GM12874 (cell line): Measurements from ENCODE around the gene PUDP.

Source experiments
- TF ChIP-seq, protein P1 (sequence below): IDR thresholded peaks from 2 replicates; pipeline ENCODE4 v1.5.1; 2011; ENCODE audit warnings: low read depth, mild to moderate bottlenecking, control low read depth, low read length, moderate library complexity; ENCODE audit not compliant: insufficient read depth

Gene PUDP

DNA sequence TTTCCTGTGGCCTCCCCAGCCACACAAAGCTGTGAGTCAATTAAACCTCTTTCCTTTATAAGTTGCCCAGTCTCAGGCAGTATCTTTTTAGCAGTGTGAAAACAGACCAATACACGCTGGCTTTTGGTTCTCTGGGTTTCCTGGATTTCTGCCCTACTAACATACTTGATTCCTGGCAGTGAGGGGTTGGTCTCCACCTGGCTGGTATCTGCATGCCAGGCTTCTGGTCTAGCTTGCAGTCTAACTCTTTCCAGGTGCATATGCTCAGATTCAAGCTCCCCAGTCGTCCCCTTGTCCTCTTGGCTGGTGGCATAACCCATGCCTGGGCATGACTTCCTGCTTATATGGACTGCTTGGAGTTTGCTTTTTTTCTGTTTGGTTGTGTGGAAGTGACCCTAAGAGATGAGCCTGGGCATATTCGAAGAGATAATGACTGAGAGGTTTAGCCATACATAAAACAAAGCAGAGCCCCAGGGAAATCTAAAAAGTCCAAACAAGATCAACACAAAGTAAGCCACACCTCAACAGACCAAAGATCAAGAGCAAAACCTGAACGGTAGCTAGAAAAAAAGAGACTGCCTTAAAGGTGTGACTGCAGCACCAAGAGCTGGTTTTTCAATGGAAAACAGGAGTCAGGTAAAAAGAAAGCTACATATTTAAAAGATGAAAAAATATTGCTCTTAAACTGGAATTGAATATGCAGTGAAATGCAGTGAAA, 102.6 kb downstream of the PUDP start:
- TF ChIP-seq, protein P1, sequence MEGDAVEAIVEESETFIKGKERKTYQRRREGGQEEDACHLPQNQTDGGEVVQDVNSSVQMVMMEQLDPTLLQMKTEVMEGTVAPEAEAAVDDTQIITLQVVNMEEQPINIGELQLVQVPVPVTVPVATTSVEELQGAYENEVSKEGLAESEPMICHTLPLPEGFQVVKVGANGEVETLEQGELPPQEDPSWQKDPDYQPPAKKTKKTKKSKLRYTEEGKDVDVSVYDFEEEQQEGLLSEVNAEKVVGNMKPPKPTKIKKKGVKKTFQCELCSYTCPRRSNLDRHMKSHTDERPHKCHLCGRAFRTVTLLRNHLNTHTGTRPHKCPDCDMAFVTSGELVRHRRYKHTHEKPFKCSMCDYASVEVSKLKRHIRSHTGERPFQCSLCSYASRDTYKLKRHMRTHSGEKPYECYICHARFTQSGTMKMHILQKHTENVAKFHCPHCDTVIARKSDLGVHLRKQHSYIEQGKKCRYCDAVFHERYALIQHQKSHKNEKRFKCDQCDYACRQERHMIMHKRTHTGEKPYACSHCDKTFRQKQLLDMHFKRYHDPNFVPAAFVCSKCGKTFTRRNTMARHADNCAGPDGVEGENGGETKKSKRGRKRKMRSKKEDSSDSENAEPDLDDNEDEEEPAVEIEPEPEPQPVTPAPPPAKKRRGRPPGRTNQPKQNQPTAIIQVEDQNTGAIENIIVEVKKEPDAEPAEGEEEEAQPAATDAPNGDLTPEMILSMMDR, result no peak

DNA sequence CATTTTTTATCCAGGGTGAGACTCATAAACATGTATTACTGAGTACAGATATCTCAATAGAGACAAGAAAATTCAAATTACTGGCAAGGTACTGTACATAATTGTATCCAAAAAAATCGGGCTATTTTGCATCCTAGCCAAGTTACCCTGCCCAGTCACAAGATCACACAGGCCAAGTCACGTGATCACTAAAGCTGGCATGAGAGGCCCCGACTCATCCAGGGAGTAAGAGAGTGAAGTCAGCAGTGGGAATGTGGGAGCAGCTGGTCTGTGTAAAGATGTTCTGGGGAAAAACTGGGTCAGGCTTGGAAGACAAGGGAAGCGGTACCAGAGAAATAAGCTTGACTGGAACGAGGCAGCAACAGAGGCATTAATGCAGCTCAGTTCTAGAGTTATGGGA, 119.7 kb downstream of the PUDP start:
- TF ChIP-seq, protein P1, result no peak

DNA sequence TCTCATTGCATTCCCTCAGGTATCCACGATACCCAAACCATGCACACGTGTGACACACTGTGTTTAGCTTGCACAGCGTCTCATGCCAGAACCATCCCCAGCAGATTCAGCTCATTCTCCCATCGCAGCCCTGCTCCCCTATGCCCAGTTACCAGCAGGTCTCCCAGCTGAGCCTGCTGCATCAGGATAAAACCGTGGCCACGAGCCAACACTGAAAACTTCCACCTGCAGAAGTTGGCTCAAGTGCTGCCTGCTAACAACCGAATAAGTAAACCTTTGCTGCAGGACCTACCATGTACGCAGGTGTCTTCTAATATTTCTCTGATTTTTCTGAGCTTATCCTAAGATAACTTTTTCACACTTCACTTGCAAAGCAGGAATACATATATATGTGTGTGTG, 120.9 kb downstream of the PUDP start:
- TF ChIP-seq, protein P1, result no peak

DNA sequence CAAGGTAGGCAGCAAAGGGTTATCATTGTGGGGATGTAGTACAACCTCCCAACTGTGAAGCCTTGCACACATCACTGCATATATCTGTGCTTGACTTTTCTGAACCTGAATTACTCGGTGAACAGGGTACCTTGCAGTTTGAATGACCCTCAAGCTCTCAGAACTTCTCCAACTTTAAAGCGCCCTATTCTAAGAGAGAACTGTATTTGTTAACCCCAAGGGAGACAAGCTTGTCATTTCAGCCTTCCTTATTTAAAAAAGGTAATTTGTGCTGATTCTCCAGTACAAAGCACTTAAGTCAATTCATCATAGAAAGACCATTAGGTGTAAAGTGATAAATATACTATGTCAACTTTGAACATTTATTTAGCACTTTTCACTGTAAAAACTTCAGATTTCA, 122.5 kb downstream of the PUDP start:
- TF ChIP-seq, protein P1, result no peak

DNA sequence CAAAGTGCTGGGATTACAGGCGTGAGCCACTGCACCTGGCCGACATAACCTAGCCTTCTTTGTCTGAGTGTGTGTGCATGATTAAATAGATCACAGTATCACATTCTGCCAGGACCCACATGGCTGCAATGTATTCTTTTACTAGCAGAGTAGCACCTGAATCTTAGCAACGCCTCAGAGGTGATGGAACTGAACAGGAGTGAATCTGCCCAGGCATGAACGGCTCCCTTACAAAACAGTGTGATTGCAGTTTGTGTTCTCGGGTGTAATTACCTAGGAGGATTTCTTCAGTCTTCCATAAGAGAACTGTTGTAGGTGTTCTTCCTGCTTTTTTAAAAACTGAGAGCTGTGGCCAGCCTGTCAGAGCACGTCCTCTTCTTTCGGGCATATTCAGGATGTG, 123.1 kb downstream of the PUDP start:
- TF ChIP-seq, protein P1, result no peak

DNA sequence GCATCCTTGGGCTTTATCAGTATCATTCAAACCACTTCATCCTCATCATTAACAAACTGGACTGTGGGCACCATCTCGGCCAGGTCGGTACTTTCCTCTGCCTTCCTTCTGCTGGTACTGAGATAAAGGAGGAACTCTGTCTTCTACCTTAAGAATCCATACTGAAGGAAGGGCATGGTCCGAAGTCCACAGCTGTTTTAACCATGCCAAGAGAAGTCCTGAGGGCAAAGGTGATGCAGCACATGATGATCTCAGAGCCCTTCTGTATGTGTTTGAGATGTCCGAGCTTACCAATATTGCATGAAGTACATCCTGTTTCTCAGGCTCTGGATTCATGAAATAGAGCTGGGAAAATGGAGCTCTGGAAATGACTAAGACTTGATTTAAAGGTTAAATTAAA, 126.0 kb downstream of the PUDP start:
- TF ChIP-seq, protein P1, result no peak

DNA sequence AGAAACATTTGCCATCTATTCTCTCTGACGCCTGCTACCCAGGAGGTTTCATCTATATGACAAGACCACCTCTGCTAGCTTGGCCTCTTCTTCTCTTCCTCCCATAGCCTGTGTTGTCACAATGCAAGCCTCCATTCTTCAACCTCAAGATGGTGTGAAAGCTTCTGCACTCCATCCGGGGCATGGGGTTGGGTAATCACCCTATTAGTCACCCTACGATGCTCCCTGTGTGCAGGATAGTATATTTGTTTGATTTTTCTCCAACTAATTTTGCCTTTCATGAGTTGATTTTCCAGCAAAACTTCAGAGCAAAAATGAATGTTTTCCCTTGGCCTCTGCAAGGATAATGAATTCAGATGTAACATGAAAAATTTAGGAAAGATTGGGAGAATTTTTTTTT, 128.4 kb downstream of the PUDP start:
- TF ChIP-seq, protein P1, result no peak
